Measurements from ENCODE around the gene CHIA.
A peak's percentile ranks its signal among the peaks of the same experiment; 100 is the strongest.

GRCh38 chr1:111346089-111346885 is 55.6 kb downstream of the CHIA start:
- peak; percentile 32 for TF ChIP-seq POLR2AphosphoS5 (IDR thresholded peaks at IDR 0.05)
- TF ChIP-seq POLR2A (IDR thresholded peaks at IDR 0.05) = peak in 1 of 2 donors; percentile 49
- peak in 1 of 4 experiments; percentile 24 for TF ChIP-seq CTCF (IDR thresholded peaks at IDR 0.05)
- no peak for TF ChIP-seq EP300 (IDR thresholded peaks at IDR 0.05)

Data from gastroesophageal sphincter (tissue), 3 donors.